HepG2 (cell line): ENCODE data around the gene SUN5. TPM values are rescaled to one million over a fixed set of nuclear protein-coding genes. Genes with fewer than 3 reads are reported as not detected.
A peak's percentile ranks its signal among the peaks of the same experiment; 100 is the strongest.

Experiments
- BRCA1 ChIP-seq: sonication (generic); formaldehyde crosslinking; IDR thresholded peaks from 2 replicates; pipeline ENCODE4 v1.4.0; 2020; ENCODE audit warnings: missing genetic modification reagents
- JDP2 ChIP-seq: sonication (generic); formaldehyde crosslinking; IDR thresholded peaks from 2 replicates; pipeline ENCODE4 v1.8.1; 2022; ENCODE audit warnings: missing genetic modification reagents, borderline replicate concordance
- MZF1 ChIP-seq: sonication (generic); formaldehyde crosslinking; IDR thresholded peaks from 2 replicates; pipeline ENCODE4 v1.8.1; 2023; ENCODE audit warnings: mild to moderate bottlenecking, missing genetic modification reagents, borderline replicate concordance
- RAD21 ChIP-seq: fragments of 450-650 bp; formaldehyde crosslinking; IDR thresholded peaks from 2 replicates; pipeline ENCODE4 v1.5.0; 2020; ENCODE audit warnings: mild to moderate bottlenecking
- ZBTB25 ChIP-seq: IDR thresholded peaks from 2 replicates; pipeline ENCODE4 v1.6.1; 2018; ENCODE audit warnings: missing genetic modification reagents
- ZFP36 ChIP-seq: fragments of 150-350 bp; IDR thresholded peaks from 2 replicates; pipeline ENCODE4 v1.6.1; 2018; ENCODE audit warnings: borderline replicate concordance, low read length, low read depth; ENCODE audit not compliant: partially characterized antibody
- ZNF224 ChIP-seq: sonication (generic); formaldehyde crosslinking; IDR thresholded peaks from 2 replicates; pipeline ENCODE4 v1.5.0; 2020; ENCODE audit warnings: mild to moderate bottlenecking, missing genetic modification reagents
- ZNF572 ChIP-seq: sonication (generic); formaldehyde crosslinking; IDR thresholded peaks from 2 replicates; pipeline ENCODE4 v1.5.1; 2020; ENCODE audit warnings: mild to moderate bottlenecking, missing genetic modification reagents
- ZZZ3 ChIP-seq: sonication (generic); formaldehyde crosslinking; IDR thresholded peaks from 2 replicates; pipeline ENCODE4 v1.4.0; 2020; ENCODE audit warnings: missing genetic modification reagents, mild to moderate bottlenecking, borderline replicate concordance
- polyA plus RNA-seq, 8 experiments: library from polyadenylated mRNA; depleted of rRNA in 3 of 8; stranded (reverse) in 7 of 8; unstranded in 1 of 8; fragments of >200 nt; fragmentation: Illumina TruSeq in 4 of 8; extraction: Trizol in 4 of 8; gene quantifications; 2 replicates each; pipeline versions ENCODE4 v1.2.1 to v1.2.3, GENCODE V29; 2011 to 2016; ENCODE audit warnings: low read depth in 4 of 8, missing spikeins in 1 of 8, mixed read lengths in 1 of 8; ENCODE audit not compliant: insufficient read depth in 1 of 8
- total RNA-seq, 5 experiments: library from RNA; depleted of rRNA; stranded (reverse); fragments of >200 nt; fragmentation: Illumina TruSeq; extraction: Trizol; gene quantifications; 2 replicates each; pipeline ENCODE4 v1.2.3, GENCODE V29; 2016; ENCODE audit warnings: low read depth in 1 of 5
- TF ChIP-seq, protein P1 (sequence below): sonication (generic); formaldehyde crosslinking; IDR thresholded peaks from 2 replicates; pipeline ENCODE4 v1.4.0; 2020; ENCODE audit warnings: missing genetic modification reagents
- TF ChIP-seq, protein P2 (sequence below): IDR thresholded peaks from 2 replicates; pipeline ENCODE4 v1.6.1; 2016

Gene SUN5
- total and polyA plus RNA-seq, 2 of the 13 experiments (the other 11 are each of a cell fraction or from before 2014, with no cell fraction given), result not detected

DNA sequence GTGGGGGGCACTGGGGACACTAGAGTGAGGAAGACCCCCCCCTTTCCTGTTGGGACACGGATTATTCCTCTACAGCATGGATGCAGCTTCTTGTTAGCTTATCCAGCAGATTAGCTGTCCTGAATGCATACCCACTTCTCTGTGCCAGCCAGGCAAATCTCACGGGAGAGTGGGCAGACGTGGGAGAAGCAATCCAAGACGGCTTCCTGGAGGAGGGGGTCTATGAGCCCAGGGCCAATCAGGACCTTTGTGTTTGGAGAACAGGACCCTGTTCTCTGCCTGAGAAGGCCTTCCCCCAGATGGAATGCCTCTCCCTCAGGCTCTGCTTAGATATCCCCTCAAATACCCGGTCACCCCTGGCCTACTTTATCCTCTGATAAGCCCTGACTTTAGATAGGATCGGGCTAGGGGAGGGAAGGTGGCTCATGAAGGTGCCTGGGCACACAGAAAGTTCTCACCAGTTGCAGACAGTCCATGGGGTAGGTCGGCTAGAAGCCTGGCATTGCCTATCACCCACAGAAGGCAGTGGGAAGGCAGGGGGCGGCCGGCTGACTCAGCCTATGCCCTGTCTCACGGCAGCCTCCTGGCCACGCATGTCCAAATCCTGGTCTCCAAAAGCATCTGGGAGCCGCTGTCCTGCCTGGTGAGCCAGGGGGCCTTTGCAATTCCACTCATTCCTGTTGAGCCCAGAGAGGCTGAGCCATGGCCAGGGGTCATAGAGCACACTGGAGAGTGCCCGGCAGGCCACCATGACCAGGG, 34.7 kb downstream of the SUN5 start (continued):
- TF ChIP-seq ZNF224, result no peak
- no peak for TF ChIP-seq MZF1 (CRISPR knock-in tag)
- TF ChIP-seq ZBTB25 (CRISPR knock-in tag), result no peak
- TF ChIP-seq JDP2 (CRISPR knock-in tag), result no peak
- no peak for TF ChIP-seq BRCA1
- TF ChIP-seq ZZZ3 (CRISPR knock-in tag), result no peak
- TF ChIP-seq ZFP36, result peak; percentile 75
- 0 out of 2 replicates have a peak, but pooled peaks have one; percentile 6 for TF ChIP-seq ZNF572 (CRISPR knock-in tag)
- no peak for TF ChIP-seq RAD21 (CRISPR knock-in tag)
- TF ChIP-seq, protein P1, sequence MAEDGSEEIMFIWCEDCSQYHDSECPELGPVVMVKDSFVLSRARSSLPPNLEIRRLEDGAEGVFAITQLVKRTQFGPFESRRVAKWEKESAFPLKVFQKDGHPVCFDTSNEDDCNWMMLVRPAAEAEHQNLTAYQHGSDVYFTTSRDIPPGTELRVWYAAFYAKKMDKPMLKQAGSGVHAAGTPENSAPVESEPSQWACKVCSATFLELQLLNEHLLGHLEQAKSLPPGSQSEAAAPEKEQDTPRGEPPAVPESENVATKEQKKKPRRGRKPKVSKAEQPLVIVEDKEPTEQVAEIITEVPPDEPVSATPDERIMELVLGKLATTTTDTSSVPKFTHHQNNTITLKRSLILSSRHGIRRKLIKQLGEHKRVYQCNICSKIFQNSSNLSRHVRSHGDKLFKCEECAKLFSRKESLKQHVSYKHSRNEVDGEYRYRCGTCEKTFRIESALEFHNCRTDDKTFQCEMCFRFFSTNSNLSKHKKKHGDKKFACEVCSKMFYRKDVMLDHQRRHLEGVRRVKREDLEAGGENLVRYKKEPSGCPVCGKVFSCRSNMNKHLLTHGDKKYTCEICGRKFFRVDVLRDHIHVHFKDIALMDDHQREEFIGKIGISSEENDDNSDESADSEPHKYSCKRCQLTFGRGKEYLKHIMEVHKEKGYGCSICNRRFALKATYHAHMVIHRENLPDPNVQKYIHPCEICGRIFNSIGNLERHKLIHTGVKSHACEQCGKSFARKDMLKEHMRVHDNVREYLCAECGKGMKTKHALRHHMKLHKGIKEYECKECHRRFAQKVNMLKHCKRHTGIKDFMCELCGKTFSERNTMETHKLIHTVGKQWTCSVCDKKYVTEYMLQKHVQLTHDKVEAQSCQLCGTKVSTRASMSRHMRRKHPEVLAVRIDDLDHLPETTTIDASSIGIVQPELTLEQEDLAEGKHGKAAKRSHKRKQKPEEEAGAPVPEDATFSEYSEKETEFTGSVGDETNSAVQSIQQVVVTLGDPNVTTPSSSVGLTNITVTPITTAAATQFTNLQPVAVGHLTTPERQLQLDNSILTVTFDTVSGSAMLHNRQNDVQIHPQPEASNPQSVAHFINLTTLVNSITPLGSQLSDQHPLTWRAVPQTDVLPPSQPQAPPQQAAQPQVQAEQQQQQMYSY (CRISPR knock-in tag), result no peak
- TF ChIP-seq, protein P2, sequence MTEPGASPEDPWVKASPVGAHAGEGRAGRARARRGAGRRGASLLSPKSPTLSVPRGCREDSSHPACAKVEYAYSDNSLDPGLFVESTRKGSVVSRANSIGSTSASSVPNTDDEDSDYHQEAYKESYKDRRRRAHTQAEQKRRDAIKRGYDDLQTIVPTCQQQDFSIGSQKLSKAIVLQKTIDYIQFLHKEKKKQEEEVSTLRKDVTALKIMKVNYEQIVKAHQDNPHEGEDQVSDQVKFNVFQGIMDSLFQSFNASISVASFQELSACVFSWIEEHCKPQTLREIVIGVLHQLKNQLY (CRISPR knock-in tag), result no peak
